ENCODE measurements around the gene PLA2G4C. TPM values are rescaled to one million over a fixed set of nuclear protein-coding genes. Genes with fewer than 3 reads are reported as not detected.

The PLA2G4C gene
- total and polyA plus RNA-seq, 11 donors = 11.0 to 71.5 (median 39.0) TPM

DNA sequence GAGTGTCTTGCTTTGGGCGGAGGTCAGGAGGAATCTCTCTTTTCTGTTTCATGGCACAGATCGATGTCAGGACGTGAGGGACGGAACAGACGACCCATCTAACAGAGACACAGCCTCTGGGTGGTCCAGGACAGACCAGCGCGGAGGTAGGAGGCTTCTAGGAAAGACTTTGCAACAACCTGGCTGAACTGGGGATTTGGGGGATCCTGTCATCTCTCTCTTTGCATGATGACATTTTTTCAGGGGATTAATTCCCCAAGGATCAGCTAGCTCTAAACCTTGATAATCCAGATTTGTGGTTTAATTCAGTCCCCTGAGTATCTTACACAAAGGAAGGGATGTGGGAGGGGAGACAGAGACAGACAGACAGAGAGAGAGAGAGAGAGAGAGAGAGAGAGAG is 81.2 kb downstream of the PLA2G4C start:
- no peak for ATAC-seq
- Histone ChIP-seq H3K27me3 (peaks cover 0 to 27% (median 3%) of the 10 kb centered on the region in 9 donors), H3K9me3 (no peaks in the 10 kb centered on the region)

DNA sequence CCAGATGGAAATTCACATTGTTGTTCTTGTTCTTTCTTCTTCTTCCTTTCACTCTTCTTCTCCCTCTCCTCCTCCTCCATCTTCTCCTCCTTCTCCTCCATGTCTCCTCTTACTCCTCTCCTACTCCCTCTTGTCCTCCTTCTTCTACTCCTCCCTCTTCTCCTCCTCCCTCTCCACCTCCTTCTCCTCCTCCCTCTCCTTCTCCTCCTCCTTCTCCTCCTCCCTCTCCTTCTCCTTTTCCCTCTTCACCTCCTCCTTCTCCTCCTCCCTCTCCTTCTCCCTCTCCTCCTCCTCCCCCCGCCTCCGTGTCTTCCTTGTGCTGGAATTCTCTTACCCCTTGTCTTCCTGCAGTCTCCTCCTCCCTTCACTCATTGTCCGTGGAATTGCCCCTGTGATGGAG is 85.1 kb downstream of the PLA2G4C start:
- Histone ChIP-seq H3K27me3 (peaks cover 0 to 17% (median 0%) of the 10 kb centered on the region in 9 donors), H3K4me1 (no peaks in the 10 kb centered on the region), H3K27ac (no peak overlapping the region), H3K9me3 (no peaks in the 10 kb centered on the region), H3K4me3 (no peak overlapping the region), H3K36me3 (no peaks in the 10 kb centered on the region)
- no peak for TF ChIP-seq POLR2A (IDR thresholded peaks at IDR 0.05)
- TF ChIP-seq, protein P1, sequence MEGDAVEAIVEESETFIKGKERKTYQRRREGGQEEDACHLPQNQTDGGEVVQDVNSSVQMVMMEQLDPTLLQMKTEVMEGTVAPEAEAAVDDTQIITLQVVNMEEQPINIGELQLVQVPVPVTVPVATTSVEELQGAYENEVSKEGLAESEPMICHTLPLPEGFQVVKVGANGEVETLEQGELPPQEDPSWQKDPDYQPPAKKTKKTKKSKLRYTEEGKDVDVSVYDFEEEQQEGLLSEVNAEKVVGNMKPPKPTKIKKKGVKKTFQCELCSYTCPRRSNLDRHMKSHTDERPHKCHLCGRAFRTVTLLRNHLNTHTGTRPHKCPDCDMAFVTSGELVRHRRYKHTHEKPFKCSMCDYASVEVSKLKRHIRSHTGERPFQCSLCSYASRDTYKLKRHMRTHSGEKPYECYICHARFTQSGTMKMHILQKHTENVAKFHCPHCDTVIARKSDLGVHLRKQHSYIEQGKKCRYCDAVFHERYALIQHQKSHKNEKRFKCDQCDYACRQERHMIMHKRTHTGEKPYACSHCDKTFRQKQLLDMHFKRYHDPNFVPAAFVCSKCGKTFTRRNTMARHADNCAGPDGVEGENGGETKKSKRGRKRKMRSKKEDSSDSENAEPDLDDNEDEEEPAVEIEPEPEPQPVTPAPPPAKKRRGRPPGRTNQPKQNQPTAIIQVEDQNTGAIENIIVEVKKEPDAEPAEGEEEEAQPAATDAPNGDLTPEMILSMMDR (IDR thresholded peaks at IDR 0.05) = no peak
- intact Hi-C loops (cut with DNase I) = no loop called here
- no peak for ATAC-seq
- WGBS, 4 donors = 61 to 79% (median 71%) methylated on average over 3 of the region's 3 CpGs
- DNase-seq = no peak

More for the DNA sequence above, 81.2 kb downstream of the PLA2G4C start:
- intact Hi-C loops (cut with DNase I) = no loop called here
- H3K4me3 ChIP-seq = no peak overlapping the region
- no peak overlapping the region for H3K27ac ChIP-seq
- H3K4me1 ChIP-seq = no peaks in the 10 kb centered on the region
- TF ChIP-seq POLR2A (IDR thresholded peaks at IDR 0.05) = no peak
- TF ChIP-seq, protein P1 (IDR thresholded peaks at IDR 0.05) = no peak
- H3K36me3 ChIP-seq = no peaks in the 10 kb centered on the region
- no peak for DNase-seq
- 72 to 78% (median 73%) methylated on average over 7 of the region's 7 CpGs for WGBS, 4 donors

DNA sequence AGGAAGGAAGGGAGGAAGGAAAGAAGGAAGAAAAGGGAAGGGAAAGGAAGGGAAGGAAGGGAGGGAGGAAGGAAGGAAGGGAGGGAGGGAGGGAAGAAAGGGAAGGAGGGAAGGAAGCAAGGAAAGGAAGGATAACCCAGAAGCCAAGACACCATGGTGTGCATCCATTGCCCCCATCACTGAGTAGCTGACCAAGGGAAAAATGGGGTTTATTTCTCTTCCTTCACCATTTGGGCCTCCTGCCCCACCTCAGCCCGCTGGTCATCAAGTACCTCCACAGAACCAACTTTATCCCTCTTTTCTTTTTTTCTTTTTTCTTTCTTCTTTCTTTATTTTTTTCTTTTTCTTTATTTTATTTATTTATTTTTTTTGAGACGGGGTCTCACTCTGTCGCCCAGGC is 87.1 kb downstream of the PLA2G4C start:
- no peaks in the 10 kb centered on the region for H3K36me3 ChIP-seq
- WGBS, 4 donors = 87 to 93% (median 92%) methylated on average over 3 of the region's 3 CpGs
- H3K4me1 ChIP-seq = no peaks in the 10 kb centered on the region
- peaks cover 0 to 9% (median 0%) of the 10 kb centered on the region in 9 donors for H3K27me3 ChIP-seq
- H3K27ac ChIP-seq = no peak overlapping the region
- ATAC-seq = no peak
- TF ChIP-seq, protein P1 (IDR thresholded peaks at IDR 0.05) = no peak
- no peak for TF ChIP-seq POLR2A (IDR thresholded peaks at IDR 0.05)
- DNase-seq = no peak
- no peak overlapping the region for H3K4me3 ChIP-seq
- intact Hi-C loops (cut with DNase I) = no loop called here
- H3K9me3 ChIP-seq = no peaks in the 10 kb centered on the region

DNA sequence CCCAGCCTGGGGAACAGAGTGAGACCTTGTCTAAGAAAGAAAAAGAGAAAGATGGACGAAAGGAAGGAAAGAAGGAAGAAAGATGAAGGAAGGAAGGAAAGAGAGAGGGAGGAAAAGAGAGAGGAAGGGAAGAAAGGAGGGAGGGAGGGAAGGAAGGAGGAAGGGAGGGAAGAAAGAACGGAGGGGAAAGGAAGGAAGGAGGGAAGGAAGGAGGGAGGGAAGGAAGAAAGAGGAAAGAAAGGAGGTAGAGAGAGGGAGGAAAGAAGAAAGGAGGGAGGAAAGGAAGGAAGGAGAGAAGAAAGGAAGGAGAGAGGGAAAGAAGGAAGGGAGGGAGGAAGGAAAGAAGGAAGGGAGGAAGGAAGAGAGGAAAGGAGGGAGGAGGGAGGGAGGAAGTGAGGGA is 87.6 kb downstream of the PLA2G4C start:
- H3K27ac ChIP-seq = no peak overlapping the region
- no peaks in the 10 kb centered on the region for H3K36me3 ChIP-seq
- WGBS, 4 donors = 57 to 64% (median 62%) methylated on average over 2 of the region's 2 CpGs
- H3K4me3 ChIP-seq = no peak overlapping the region
- no peaks in the 10 kb centered on the region for H3K4me1 ChIP-seq
- H3K27me3 ChIP-seq = peaks cover 0 to 9% (median 0%) of the 10 kb centered on the region in 9 donors
- TF ChIP-seq POLR2A (IDR thresholded peaks at IDR 0.05) = no peak
- TF ChIP-seq, protein P1 (IDR thresholded peaks at IDR 0.05) = no peak
- no peak for ATAC-seq
- no peak for DNase-seq
- no peaks in the 10 kb centered on the region for H3K9me3 ChIP-seq
- intact Hi-C loops (cut with DNase I) = no loop called here
